Prostate gland (tissue), 2 donors: ENCODE measurements around the gene VWF. TPM values are rescaled to one million over a fixed set of nuclear protein-coding genes. Genes with fewer than 3 reads are reported as not detected.
"Not testable (repeated sequence)": the region's sequence is repeated elsewhere in the genome, so short reads cannot be mapped to it uniquely, and the experiment has no call there.

ENCODE experiments used
- DNase-seq: peaks from one replicate; pipeline ENCODE4 v3.0.0-alpha.2; 2019; ENCODE audit warnings: low spot score
- H3K27ac ChIP-seq, 2 donors: fragments of 200-600 bp; sonication (generic); 2 replicates each; pipeline ENCODE4 v1.5.1; 2017 to 2019
- H3K27me3 ChIP-seq: fragments of 200-600 bp; sonication (generic); replicated peaks from 2 replicates; pipeline ENCODE4 v1.5.1; 2019; ENCODE audit not compliant: insufficient read depth
- H3K36me3 ChIP-seq, 2 donors: fragments of 200-600 bp; sonication (generic); 1 replicate in 1 of 2; 2 replicates in 1 of 2; pipeline versions ENCODE4 v1.5.1 to v1.8.1; 2017 to 2019
- H3K4me1 ChIP-seq: fragments of 200-600 bp; sonication (generic); replicated peaks from 2 replicates; pipeline ENCODE4 v1.5.1; 2019
- H3K4me3 ChIP-seq, 2 donors: fragments of 200-600 bp; sonication (generic); 2 replicates each; pipeline ENCODE4 v1.5.1; 2017 to 2019
- H3K9me3 ChIP-seq: fragments of 200-600 bp; sonication (generic); 2 replicates; pipeline ENCODE4 v1.5.1; 2017
- POLR2A ChIP-seq: fragments of 450-650 bp; IDR thresholded peaks from one replicate; pipeline ENCODE4 v1.6.1; 2016; ENCODE audit warnings: antibody characterized with exemption, mild to moderate bottlenecking
- POLR2AphosphoS5 ChIP-seq: sonication (generic); formaldehyde crosslinking; IDR thresholded peaks from one replicate; pipeline ENCODE4 v1.6.1; 2017; ENCODE audit warnings: antibody characterized with exemption
- WGBS: methylation state at CpG from one replicate; pipeline ENCODE4 v1.1.5; 2018; 5-methylcytosine and 5-hydroxymethylcytosine counted together
- intact Hi-C: fragments of 100-400 bp; cut with DNase I; formaldehyde crosslinking; loops from one replicate; pipeline ENCODE4 v1.14.2; 2022
- total RNA-seq, 2 donors: library from RNA; depleted of rRNA; stranded (reverse); fragments of >200 nt; gene quantifications; one replicate each; pipeline ENCODE4 v1.1.0, GENCODE V29; 2016
- TF ChIP-seq, protein P1 (sequence below), 4 experiments: fragments of 200-600 bp in 2 of 4; fragments of 450-650 bp in 2 of 4; sonication (generic) in 2 of 4; IDR thresholded peaks; 1 replicate in 3 of 4; 2 replicates in 1 of 4; pipeline ENCODE4 v1.5.1; 2016 to 2019; ENCODE audit warnings: antibody characterized with exemption in 4 of 4, mild to moderate bottlenecking in 2 of 4, moderate library complexity in 2 of 4

Gene VWF
- total RNA-seq, 2 donors from 2014 or later = 55.0 to 193 TPM

GRCh38 chr12:6110006-6110405, 14.5 kb downstream of the VWF start:
- Histone ChIP-seq H3K4me1 (no peaks in the 10 kb centered on the region), H3K27ac (no peak overlapping the region), H3K27me3 (no peaks in the 10 kb centered on the region), H3K9me3 (no peaks in the 10 kb centered on the region), H3K4me3 (no peak overlapping the region), H3K36me3 (no peaks in the 10 kb centered on the region)
- WGBS = 94% methylated on average over 4 of the region's 4 CpGs
- intact Hi-C loops = no loop called here
- no peak for TF ChIP-seq POLR2A
- no peak for TF ChIP-seq POLR2AphosphoS5
- TF ChIP-seq, protein P1, sequence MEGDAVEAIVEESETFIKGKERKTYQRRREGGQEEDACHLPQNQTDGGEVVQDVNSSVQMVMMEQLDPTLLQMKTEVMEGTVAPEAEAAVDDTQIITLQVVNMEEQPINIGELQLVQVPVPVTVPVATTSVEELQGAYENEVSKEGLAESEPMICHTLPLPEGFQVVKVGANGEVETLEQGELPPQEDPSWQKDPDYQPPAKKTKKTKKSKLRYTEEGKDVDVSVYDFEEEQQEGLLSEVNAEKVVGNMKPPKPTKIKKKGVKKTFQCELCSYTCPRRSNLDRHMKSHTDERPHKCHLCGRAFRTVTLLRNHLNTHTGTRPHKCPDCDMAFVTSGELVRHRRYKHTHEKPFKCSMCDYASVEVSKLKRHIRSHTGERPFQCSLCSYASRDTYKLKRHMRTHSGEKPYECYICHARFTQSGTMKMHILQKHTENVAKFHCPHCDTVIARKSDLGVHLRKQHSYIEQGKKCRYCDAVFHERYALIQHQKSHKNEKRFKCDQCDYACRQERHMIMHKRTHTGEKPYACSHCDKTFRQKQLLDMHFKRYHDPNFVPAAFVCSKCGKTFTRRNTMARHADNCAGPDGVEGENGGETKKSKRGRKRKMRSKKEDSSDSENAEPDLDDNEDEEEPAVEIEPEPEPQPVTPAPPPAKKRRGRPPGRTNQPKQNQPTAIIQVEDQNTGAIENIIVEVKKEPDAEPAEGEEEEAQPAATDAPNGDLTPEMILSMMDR (IDR thresholded peaks at IDR 0.05) = no peak
- DNase-seq = no peak

- Histone ChIP-seq H3K27ac (no peak overlapping the region), H3K9me3 (no peaks in the 10 kb centered on the region), H3K36me3 (no peaks in the 10 kb centered on the region), H3K27me3 (no peaks in the 10 kb centered on the region), H3K4me1 (no peaks in the 10 kb centered on the region), H3K4me3 (no peak overlapping the region)
- TF ChIP-seq POLR2AphosphoS5 (no peak), POLR2A (no peak)
- intact Hi-C loops = no loop called here
- DNase-seq = no peak
- 99% methylated on average over 3 of the region's 3 CpGs for WGBS
Measured at GRCh38 chr12:6106218-6106617, 18.3 kb downstream of the VWF start.

- Histone ChIP-seq H3K27ac (no peak overlapping the region), H3K4me1 (no peaks in the 10 kb centered on the region), H3K27me3 (no peaks in the 10 kb centered on the region), H3K4me3 (no peak overlapping the region), H3K9me3 (no peaks in the 10 kb centered on the region), H3K36me3 (no peaks in the 10 kb centered on the region)
- DNase-seq = no peak
- 88% methylated on average over 2 of the region's 2 CpGs for WGBS
- intact Hi-C loops = no loop called here
- TF ChIP-seq, protein P1 (IDR thresholded peaks at IDR 0.05) = no peak
- TF ChIP-seq POLR2AphosphoS5 = no peak
- TF ChIP-seq POLR2A = no peak
Measured at GRCh38 chr12:6104842-6105241, 19.6 kb downstream of the VWF start.

- H3K27me3 ChIP-seq = no peaks in the 10 kb centered on the region
- intact Hi-C loops = no loop called here
- no peak overlapping the region for H3K4me3 ChIP-seq
- 64% methylated on average over 3 of the region's 3 CpGs for WGBS
- no peaks in the 10 kb centered on the region for H3K36me3 ChIP-seq
- no peaks in the 10 kb centered on the region for H3K4me1 ChIP-seq
- H3K27ac ChIP-seq = no peak overlapping the region
- no peaks in the 10 kb centered on the region for H3K9me3 ChIP-seq
- no peak for DNase-seq
- TF ChIP-seq POLR2AphosphoS5 (no peak), POLR2A (no peak)
- TF ChIP-seq, protein P1 (IDR thresholded peaks at IDR 0.05) = no peak
Measured at GRCh38 chr12:6104027-6104426, 20.4 kb downstream of the VWF start.

GRCh38 chr12:6102021-6102420, 22.4 kb downstream of the VWF start:
- H3K9me3 ChIP-seq, H3K4me3 ChIP-seq, H3K36me3 ChIP-seq, H3K27ac ChIP-seq, intact Hi-C loops, DNase-seq, H3K27me3 ChIP-seq, H3K4me1 ChIP-seq: not testable (repeated sequence)
- WGBS = 96% methylated on average over 5 of the region's 5 CpGs

- intact Hi-C loops = no loop called here
- no peaks in the 10 kb centered on the region for H3K4me1 ChIP-seq
- TF ChIP-seq, protein P1 (IDR thresholded peaks at IDR 0.05) = no peak
- no peak for TF ChIP-seq POLR2A
- no peak for TF ChIP-seq POLR2AphosphoS5
- H3K9me3 ChIP-seq = no peaks in the 10 kb centered on the region
- 83% methylated on average over 2 of the region's 2 CpGs for WGBS
- no peak overlapping the region for H3K4me3 ChIP-seq
- H3K27me3 ChIP-seq = no peaks in the 10 kb centered on the region
- H3K27ac ChIP-seq = no peak overlapping the region
- no peaks in the 10 kb centered on the region for H3K36me3 ChIP-seq
- no peak for DNase-seq
Measured at GRCh38 chr12:6099316-6099715, 25.2 kb downstream of the VWF start.
